Measurements from ENCODE around the gene CCNK.

CCNK gene

DNA sequence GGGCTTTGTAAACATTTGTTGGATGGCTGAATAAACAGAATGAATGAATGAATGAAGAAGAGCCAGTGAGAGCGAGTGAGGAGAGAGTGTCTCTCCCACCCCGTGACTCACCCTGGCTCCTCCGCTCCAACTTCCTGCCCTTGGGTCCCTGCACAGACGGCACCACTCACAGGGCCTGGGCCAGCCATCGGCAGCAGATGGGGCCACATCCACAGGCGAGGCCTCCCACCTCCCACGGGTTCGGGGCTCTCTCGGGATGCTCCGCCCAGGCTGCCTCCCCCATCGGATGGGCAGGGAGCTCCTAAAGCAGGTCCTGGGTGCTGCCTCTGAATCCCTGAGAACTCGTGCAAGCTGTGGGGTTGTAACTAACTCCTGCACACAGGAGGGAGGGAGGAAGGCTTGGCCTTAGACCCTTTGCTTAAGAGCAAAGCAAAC, 41.3 kb downstream of the CCNK start:
- DNase-seq (ENCODE audit: low spot score) = no peak
- Histone ChIP-seq H3K4me3 (no peak overlapping the region), H3K27ac (no peak overlapping the region)
- TF ChIP-seq, protein P1, sequence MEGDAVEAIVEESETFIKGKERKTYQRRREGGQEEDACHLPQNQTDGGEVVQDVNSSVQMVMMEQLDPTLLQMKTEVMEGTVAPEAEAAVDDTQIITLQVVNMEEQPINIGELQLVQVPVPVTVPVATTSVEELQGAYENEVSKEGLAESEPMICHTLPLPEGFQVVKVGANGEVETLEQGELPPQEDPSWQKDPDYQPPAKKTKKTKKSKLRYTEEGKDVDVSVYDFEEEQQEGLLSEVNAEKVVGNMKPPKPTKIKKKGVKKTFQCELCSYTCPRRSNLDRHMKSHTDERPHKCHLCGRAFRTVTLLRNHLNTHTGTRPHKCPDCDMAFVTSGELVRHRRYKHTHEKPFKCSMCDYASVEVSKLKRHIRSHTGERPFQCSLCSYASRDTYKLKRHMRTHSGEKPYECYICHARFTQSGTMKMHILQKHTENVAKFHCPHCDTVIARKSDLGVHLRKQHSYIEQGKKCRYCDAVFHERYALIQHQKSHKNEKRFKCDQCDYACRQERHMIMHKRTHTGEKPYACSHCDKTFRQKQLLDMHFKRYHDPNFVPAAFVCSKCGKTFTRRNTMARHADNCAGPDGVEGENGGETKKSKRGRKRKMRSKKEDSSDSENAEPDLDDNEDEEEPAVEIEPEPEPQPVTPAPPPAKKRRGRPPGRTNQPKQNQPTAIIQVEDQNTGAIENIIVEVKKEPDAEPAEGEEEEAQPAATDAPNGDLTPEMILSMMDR (IDR thresholded peaks at IDR 0.05) = no peak

DNA sequence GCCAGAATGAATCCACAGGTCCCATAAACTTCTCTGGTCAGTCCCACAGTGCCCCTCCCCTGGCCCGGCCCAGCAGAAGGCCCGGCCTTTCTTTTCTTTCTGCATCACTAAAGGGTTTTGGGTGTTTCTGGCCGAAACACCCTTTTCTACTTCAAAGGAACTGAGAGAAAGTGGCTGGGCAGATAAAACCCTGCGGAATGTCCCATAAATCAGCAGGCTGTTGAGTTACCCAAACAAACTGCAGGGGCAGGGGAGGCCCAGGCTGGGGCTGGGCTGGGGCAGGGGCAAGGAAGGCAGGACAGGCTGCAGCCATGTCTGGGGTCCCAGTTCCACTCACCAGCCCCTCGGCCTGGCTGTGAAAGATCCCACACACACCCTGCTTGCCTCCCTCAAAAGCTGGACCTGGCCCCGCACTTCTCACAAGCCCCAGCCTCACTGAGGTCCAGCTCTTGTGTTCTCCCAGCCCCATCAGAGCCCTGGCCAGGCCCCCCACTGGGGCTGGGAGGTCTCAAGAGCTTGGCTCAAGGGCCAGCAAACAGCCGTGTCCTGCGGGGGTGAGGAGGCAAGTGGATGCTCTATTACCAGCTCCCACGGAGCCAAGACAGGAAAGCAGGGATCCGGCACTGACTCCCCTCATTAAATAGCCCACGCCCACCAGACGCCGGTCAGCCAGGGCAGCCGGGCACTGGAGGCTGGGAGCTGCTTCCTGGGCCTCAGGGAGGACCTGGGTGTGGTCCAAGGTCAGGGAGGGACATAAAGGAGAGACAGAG, 41.9 kb downstream of the CCNK start:
- no peak overlapping the region for H3K4me3 ChIP-seq

DNA sequence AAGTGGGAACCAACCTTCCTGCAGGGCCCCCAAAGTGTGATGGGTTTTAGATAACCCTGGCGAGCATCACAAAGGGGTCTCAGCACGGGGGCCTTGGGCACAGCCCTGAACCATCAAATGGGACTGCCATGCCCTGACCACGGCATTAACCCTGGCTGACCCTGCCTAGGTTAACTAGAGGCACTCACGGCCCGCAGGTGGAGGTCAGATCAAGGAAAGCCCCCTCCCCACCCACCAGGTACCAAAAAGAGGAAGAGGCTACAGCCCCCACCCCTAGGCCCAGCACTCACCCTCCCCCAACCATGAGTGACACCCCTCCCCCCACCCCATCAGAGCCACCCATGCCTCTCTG, 42.5 kb downstream of the CCNK start:
- Histone ChIP-seq H3K4me3 (no peak overlapping the region), H3K27ac (no peak overlapping the region)
- TF ChIP-seq, protein P1 (IDR thresholded peaks at IDR 0.05) = no peak
- DNase-seq (ENCODE audit: low spot score) = no peak

More for the DNA sequence above, 41.9 kb downstream of the CCNK start:
- TF ChIP-seq, protein P1 (IDR thresholded peaks at IDR 0.05) = no peak
- no peak for DNase-seq (ENCODE audit: low spot score)
- H3K27ac ChIP-seq = no peak overlapping the region

DNA sequence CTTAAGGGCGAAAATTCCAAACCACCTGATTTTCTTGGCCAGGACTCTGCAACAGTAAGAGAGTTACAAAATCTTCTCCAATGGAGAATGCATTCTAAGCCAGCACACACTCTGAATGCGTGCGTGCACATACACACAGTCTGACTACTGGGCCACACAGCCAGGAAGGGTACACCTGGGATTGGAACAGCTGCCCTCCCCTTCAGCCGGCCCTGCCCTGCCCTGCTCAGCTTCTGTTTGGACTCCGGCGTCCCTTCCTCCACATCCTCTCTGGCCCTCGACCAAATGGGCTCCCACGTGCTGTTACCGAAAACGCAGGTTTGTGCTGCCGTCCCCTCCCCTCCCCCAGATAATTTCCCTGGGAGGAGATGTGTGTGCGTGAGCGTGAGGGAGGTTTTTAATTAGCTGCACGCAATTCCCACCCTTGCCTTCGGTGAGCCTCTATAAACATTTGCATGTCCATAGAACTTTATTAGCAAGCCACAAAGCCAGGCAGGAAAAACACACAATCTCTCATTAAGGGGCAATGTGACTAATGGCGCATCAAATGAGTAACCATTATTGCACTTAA, 43.0 kb downstream of the CCNK start:
- no peak for DNase-seq (ENCODE audit: low spot score)
- H3K4me3 ChIP-seq = no peak overlapping the region
- TF ChIP-seq, protein P1 (IDR thresholded peaks at IDR 0.05) = no peak
- no peak overlapping the region for H3K27ac ChIP-seq

DNA sequence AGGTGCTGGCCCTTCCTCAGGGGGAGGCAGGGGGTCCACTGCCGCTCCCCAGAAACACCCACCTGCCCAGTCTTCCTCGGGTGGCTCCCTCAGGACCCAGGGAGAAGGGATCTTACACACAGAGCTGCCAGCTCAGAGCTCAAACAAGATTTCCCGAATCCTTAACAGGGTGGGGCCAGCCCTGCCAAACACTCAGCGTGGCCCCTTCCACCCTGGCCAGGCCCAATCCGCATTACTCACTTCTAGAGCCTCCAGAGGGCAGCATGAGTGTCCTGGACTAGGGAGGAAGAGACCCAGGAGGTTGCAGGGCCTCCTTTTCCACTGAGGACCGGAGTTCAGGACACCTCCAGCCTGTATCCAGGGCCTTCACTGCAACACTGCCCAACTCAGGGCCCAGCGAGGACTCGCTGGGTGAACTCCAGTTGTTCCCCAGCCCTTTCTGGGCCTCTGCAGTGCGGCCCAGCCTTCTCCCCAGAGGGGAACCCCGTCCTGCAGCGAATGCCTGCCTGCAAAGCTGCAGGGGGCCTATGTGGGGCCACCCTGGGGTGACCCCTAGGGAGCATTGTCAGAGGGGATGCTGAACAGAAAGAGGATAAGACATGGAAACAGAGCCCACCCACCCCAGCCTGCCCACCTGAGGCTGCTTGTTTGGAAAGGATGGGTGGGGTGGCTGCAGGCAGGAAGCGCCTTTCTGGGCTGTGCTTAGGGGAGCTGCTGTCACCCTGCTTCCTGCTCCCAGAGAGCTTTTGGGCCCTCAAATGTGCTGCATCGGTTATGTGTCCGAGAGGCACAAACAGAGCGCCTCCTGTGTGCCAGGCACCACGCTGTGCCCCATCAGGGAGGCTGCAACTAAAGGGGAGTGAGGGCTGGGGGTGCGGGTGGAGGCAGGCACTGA, 43.8 kb downstream of the CCNK start:
- TF ChIP-seq, protein P1 (IDR thresholded peaks at IDR 0.05) = no peak
- no peak overlapping the region for H3K4me3 ChIP-seq
- H3K27ac ChIP-seq = no peak overlapping the region
- no peak for DNase-seq (ENCODE audit: low spot score)

DNA sequence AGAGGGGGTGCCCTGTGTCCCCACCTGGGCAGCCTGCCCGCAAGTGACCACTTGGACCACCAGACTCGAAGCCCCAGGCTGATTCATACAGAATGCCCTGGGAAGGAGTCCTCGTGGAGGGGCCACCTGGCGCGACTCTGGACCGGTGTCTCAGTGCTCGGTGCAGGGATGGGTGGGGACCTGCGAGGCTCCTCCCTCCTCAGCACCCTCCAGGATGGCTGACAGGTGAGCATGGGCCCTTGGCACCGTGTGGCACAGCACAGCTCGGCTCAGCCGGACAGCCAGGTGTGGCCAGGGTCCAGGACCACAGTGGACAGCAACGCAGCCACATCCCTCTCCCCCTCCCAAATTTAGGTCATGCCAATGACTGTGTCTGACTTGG, 44.5 kb downstream of the CCNK start:
- DNase-seq (ENCODE audit: low spot score) = no peak
- H3K27ac ChIP-seq = no peak overlapping the region
- no peak overlapping the region for H3K4me3 ChIP-seq
- TF ChIP-seq, protein P1 (IDR thresholded peaks at IDR 0.05) = no peak

Data from coronary artery (tissue), 2 donors.